ENCODE data around the gene METTL2B. TPM values are rescaled to one million over a fixed set of nuclear protein-coding genes. Genes with fewer than 3 reads are reported as not detected.
"Not testable (repeated sequence)": the region's sequence is repeated elsewhere in the genome, so short reads cannot be mapped to it uniquely, and the experiment has no call there.

The METTL2B gene, protein sequence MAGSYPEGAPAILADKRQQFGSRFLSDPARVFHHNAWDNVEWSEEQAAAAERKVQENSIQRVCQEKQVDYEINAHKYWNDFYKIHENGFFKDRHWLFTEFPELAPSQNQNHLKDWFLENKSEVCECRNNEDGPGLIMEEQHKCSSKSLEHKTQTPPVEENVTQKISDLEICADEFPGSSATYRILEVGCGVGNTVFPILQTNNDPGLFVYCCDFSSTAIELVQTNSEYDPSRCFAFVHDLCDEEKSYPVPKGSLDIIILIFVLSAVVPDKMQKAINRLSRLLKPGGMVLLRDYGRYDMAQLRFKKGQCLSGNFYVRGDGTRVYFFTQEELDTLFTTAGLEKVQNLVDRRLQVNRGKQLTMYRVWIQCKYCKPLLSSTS
- total RNA-seq (10 to 100 TPM; 18.1 to 29.2 (median 21.8) TPM), polyA plus RNA-seq (10 to 100 TPM; 11.8 to 26.0 (median 24.2) TPM)
- long read RNA-seq, donor 1, transcript METTL2B-201 (9 exons, 2,182 nt), result major isoform, 12 of 19 reads
- long read RNA-seq, donor 1, partial matches to known transcripts, result 0 of 19 reads
- long read RNA-seq, donor 1, other reads (novel, unspliced or antisense), result 6 of 19 reads
- long read RNA-seq, donor 2, transcript METTL2B-201 (9 exons, 2,182 nt), result major isoform, 12 of 20 reads
- long read RNA-seq, donor 2, partial matches to known transcripts, result 1 of 20 reads
- long read RNA-seq, donor 2, other reads (novel, unspliced or antisense), result 5 of 20 reads

DNA sequence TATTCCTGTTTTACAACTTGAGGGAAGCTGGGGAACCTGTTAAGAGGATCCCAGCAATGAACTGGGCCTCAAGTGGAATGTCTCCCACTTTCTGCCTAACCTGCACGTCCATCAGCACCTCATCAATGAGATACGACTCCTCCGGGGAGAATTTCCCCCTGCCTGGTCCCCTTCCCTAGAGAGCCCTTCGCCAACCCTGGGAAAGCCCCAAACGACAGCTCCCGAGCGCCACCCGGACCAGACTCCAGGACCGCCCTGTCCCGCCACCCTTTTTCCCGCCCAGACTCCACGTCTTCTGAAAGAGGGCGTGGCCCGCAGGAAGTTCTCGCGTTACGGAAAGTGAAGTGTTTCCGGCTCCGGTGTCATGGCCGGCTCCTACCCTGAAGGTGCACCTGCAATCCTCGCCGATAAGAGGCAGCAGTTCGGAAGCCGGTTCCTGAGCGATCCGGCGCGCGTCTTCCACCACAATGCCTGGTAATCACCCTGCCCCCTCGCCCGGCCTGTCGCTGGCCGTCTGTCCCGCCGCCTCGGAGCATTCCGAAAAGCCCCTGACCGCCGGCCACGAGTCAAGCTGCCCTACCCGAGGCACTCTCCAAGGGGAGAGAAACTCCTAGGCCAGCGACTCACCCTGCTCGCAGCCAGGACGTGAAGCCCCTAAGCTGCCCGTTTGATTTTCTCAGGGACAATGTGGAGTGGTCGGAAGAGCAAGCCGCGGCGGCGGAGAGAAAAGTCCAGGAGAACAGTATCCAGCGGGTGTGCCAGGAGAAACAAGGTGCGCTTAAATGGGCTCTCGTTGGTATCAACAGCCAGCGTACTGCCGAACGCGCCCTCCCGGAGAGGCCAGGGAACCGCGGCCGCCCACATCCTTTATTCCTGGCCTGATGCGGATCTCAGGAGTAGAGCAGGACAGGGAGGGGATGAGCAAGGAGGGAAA, at the start of gene METTL2B:
Gene METTL2B (plus strand): TSS at position 347 of the 934 bp plus-strand sequence. CDS start 18 bp downstream, at position 365.
- 0 to 1% (median 0%) methylated on average over 56 to 62 of the region's 62 CpGs for WGBS, 3 donors
- intact Hi-C loops (cut with DNase I), result loop anchor here in 1 of 2 donors (10.0 kb wide), 1 partner anchor 58 kb away; no protein-coding TSS in a partner anchor
- DNase-seq (peak; percentile 89 to 94), ATAC-seq (peak; percentile 95 to 97 (median 96))
- TF ChIP-seq, protein P1, sequence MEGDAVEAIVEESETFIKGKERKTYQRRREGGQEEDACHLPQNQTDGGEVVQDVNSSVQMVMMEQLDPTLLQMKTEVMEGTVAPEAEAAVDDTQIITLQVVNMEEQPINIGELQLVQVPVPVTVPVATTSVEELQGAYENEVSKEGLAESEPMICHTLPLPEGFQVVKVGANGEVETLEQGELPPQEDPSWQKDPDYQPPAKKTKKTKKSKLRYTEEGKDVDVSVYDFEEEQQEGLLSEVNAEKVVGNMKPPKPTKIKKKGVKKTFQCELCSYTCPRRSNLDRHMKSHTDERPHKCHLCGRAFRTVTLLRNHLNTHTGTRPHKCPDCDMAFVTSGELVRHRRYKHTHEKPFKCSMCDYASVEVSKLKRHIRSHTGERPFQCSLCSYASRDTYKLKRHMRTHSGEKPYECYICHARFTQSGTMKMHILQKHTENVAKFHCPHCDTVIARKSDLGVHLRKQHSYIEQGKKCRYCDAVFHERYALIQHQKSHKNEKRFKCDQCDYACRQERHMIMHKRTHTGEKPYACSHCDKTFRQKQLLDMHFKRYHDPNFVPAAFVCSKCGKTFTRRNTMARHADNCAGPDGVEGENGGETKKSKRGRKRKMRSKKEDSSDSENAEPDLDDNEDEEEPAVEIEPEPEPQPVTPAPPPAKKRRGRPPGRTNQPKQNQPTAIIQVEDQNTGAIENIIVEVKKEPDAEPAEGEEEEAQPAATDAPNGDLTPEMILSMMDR (IDR thresholded peaks at IDR 0.05), result peak; percentile 49
- peaks cover 12% of the 10 kb centered on the region for H3K4me1 ChIP-seq
- not testable (repeated sequence) for H3K27me3 ChIP-seq (ENCODE audit: insufficient read depth in 3 of 3, low read length in 2 of 3); H3K9me3 ChIP-seq
- H3K27ac ChIP-seq, result peak within 1 kb of the TSS; percentile 89
- peaks cover 0 to 26% of the 10 kb centered on the region in 2 donors for H3K36me3 ChIP-seq (ENCODE audit: insufficient read depth in 1 of 2, low read depth in 1 of 2)
- H3K4me3 ChIP-seq, result peak within 1 kb of the TSS; percentile 88

DNA sequence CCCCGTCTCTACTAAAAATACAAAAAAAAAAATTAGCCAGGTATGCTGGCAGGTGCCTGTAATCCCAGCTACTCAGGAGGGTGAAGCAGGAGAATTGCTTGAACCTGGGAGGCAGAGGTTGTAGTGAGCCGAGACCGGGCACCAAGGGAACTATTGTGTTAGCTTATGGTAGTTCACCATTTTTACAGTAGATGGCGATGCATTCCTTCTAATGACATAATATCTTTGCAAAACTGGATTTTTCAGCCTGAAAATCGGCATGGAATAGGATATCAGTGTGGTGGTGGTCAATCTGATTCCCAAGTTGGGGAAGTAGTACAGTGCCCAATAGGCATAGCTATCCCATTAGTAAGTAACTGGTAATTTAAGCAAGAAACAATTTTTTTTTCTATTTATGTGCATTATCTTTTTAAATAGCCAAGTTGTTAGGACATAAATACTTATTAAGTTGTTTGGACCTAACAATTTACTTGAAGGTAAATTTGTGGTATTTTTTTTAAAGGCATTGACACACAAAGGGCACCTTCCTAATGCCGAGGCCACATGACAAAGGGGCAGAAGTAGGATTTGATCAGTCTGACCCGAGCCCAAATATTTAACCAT, 49.2 kb upstream of the METTL2B start:
- Histone ChIP-seq H3K4me1 (no peaks in the 10 kb centered on the region), H3K27me3 (ENCODE audit: insufficient read depth in 3 of 3, low read length in 2 of 3) (peaks cover 0 to 6% (median 0%) of the 10 kb centered on the region in 3 donors), H3K36me3 (ENCODE audit: insufficient read depth in 1 of 2, low read depth in 1 of 2) (no peaks in the 10 kb centered on the region), H3K4me3 (no peak overlapping the region), H3K27ac (no peak overlapping the region), H3K9me3 (no peaks in the 10 kb centered on the region)
- intact Hi-C loops (cut with DNase I), result loop anchor here in 1 of 2 donors (1.0 kb wide), 1 partner anchor 34 kb away; no protein-coding TSS in a partner anchor
- peak; percentile 57 to 86 (median 73) for ATAC-seq
- 11 to 19% (median 15%) methylated on average over 7 of the region's 7 CpGs for WGBS, 3 donors
- DNase-seq, result no peak
- TF ChIP-seq, protein P1 (IDR thresholded peaks at IDR 0.05), result peak; percentile 84

DNA sequence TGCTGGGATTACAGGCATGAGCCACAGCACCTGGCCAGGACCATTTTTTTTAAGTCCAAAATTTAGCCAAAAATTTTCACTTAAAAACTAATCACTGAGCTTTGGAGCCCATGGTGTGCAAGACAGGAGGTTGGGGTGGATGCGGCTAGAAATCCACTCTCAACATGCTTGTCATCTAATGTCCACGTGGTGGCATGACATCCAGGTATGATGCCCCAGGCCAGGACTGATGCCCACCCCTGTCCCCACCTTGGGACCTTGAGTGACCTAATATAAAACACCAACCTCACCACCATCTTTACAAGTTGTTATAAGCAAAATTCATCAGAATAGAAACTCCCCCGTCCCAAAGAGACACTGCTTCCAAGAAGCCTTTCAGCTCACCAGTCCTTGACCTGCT, 46.3 kb upstream of the METTL2B start:
- H3K27me3 ChIP-seq (ENCODE audit: insufficient read depth in 3 of 3, low read length in 2 of 3), result peaks cover 0 to 6% (median 0%) of the 10 kb centered on the region in 3 donors
- TF ChIP-seq, protein P1 (IDR thresholded peaks at IDR 0.05), result no peak
- no peak overlapping the region for H3K4me3 ChIP-seq
- 65 to 71% (median 67%) methylated on average over 3 of the region's 3 CpGs for WGBS, 3 donors
- ATAC-seq, result no peak
- DNase-seq, result no peak
- intact Hi-C loops (cut with DNase I), result loop anchor here in 1 of 2 donors (2.0 kb wide), 1 partner anchor 29 kb away; no protein-coding TSS in a partner anchor
- no peaks in the 10 kb centered on the region for H3K4me1 ChIP-seq
- no peak overlapping the region for H3K27ac ChIP-seq
- no peaks in the 10 kb centered on the region for H3K36me3 ChIP-seq (ENCODE audit: insufficient read depth in 1 of 2, low read depth in 1 of 2)
- no peaks in the 10 kb centered on the region for H3K9me3 ChIP-seq

DNA sequence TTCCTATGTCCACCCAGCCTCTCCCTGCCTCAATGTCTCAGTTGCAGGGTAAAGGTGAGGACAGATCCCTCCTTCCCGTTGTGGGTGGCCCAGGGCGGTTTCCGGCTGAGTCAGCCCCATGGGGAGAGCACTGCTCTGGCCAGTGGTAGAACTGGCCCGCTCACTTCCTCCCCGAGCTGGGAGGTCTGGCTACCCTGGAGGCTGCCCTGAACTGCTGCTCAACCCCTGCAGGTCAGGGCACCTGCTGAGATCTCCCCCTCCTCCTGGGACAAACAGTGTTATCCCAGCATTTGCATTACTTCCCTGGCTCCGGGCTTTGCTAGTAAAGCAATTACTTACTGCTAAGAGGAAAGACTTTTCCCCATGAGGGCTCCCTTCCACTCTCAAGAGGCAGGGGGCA, 45.3 kb upstream of the METTL2B start:
- ATAC-seq, result peak in 1 of 4 donors; percentile 26
- intact Hi-C loops (cut with DNase I), result loop anchor here in 1 of 2 donors (2.0 kb wide), 1 partner anchor 28 kb away; no protein-coding TSS in a partner anchor
- no peak overlapping the region for H3K27ac ChIP-seq
- 56 to 63% (median 61%) methylated on average over 6 of the region's 6 CpGs for WGBS, 3 donors
- H3K9me3 ChIP-seq, result no peaks in the 10 kb centered on the region
- no peaks in the 10 kb centered on the region for H3K36me3 ChIP-seq (ENCODE audit: insufficient read depth in 1 of 2, low read depth in 1 of 2)
- TF ChIP-seq, protein P1 (IDR thresholded peaks at IDR 0.05), result no peak
- H3K4me3 ChIP-seq, result no peak overlapping the region
- H3K4me1 ChIP-seq, result no peaks in the 10 kb centered on the region
- no peak for DNase-seq
- H3K27me3 ChIP-seq (ENCODE audit: insufficient read depth in 3 of 3, low read length in 2 of 3), result peaks cover 0 to 6% (median 0%) of the 10 kb centered on the region in 3 donors
